Testis (tissue), 2 donors: ENCODE measurements around the gene GNB5.

Source experiments
- CTCF ChIP-seq, 3 experiments: fragments of 450-650 bp in 2 of 3; fragments of 200-600 bp in 1 of 3; sonication (generic) in 1 of 3; IDR thresholded peaks; one replicate each; pipeline ENCODE4 v1.5.1; 2016 to 2019; ENCODE audit warnings: antibody characterized with exemption in 3 of 3, mild to moderate bottlenecking in 2 of 3, moderate library complexity in 1 of 3
- POLR2A ChIP-seq: fragments of 450-650 bp; IDR thresholded peaks from one replicate; pipeline ENCODE4 v1.6.1; 2017; ENCODE audit warnings: antibody characterized with exemption, mild to moderate bottlenecking, moderate library complexity

DNA sequence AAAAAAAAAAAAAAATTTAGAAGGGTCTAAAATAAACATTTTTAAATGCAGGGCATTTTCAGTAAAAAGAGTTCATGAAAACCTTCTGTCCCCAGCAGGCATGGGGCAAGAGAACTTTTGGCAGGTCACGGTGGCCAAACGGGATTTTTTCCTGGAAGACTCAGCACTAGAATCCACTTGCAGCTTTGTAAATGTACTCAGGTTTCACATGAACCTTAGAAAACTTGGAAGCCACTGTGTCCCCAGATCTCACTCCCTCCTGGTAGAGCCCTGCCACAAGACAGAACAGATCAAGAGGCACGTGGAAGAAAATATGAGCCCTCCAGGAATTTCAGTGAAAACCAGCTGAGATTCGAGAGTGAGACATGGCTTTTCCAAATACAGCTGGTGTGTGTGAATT is 2.1 kb upstream of the GNB5 start:
- TF ChIP-seq POLR2A (no peak), CTCF (IDR thresholded peaks at IDR 0.05) (no peak)
